Measurements from ENCODE around the gene ITGA11.
"Not testable (repeated sequence)": the region's sequence is repeated elsewhere in the genome, so short reads cannot be mapped to it uniquely, and the experiment has no call there.

The ITGA11 gene

GRCh38 chr15:68404056-68404798 lies 27.7 kb downstream of the ITGA11 start:
- intact Hi-C loops (cut with DNase I) = no loop called here
- peak in 10 of 42 donors; percentile 2 to 31 (median 14) for DNase-seq

- peak in 7 of 42 donors; percentile 2 to 20 (median 10) for DNase-seq
- intact Hi-C loops (cut with DNase I) = no loop called here
Measured at GRCh38 chr15:68403161-68403941, 28.6 kb downstream of the ITGA11 start.

- intact Hi-C loops (cut with DNase I) = no loop called here
- DNase-seq = peak in 10 of 42 donors; percentile 3 to 21 (median 12)
Measured at GRCh38 chr15:68402432-68403160, 29.4 kb downstream of the ITGA11 start.

GRCh38 chr15:68401496-68402431 lies 30.2 kb downstream of the ITGA11 start:
- intact Hi-C loops (cut with DNase I) = no loop called here
- DNase-seq = peak in 5 of 42 donors; percentile 2 to 32 (median 7)

- intact Hi-C loops (cut with DNase I) = no loop called here
- DNase-seq = no peak
Measured at GRCh38 chr15:68400066-68400456, 31.9 kb downstream of the ITGA11 start.

- intact Hi-C loops (cut with DNase I) = no loop called here
- peak in 1 of 42 donors; percentile 15 for DNase-seq
Measured at GRCh38 chr15:68399096-68400065, 32.6 kb downstream of the ITGA11 start.

GRCh38 chr15:68397999-68398398 lies 34.0 kb downstream of the ITGA11 start:
- DNase-seq; intact Hi-C loops (cut with DNase I): not testable (repeated sequence)

GRCh38 chr15:68396068-68396467 lies 35.9 kb downstream of the ITGA11 start:
- no peak for DNase-seq

GRCh38 chr15:68391121-68391520 lies 40.8 kb downstream of the ITGA11 start:
- DNase-seq = peak in 7 of 42 donors; percentile 1 to 25 (median 7)
- intact Hi-C loops (cut with DNase I) = no loop called here

More at GRCh38 chr15:68396068-68396467, 35.9 kb downstream of the ITGA11 start:
- intact Hi-C loops (cut with DNase I) = no loop called here

- DNase-seq = peak in 9 of 42 donors; percentile 2 to 30 (median 14)
- intact Hi-C loops (cut with DNase I) = no loop called here
Measured at GRCh38 chr15:68389936-68390817, 41.8 kb downstream of the ITGA11 start.

GRCh38 chr15:68389041-68389930 lies 42.7 kb downstream of the ITGA11 start:
- peak in 11 of 42 donors; percentile 3 to 26 (median 10) for DNase-seq
- intact Hi-C loops (cut with DNase I) = no loop called here

GRCh38 chr15:68387381-68388143 lies 44.4 kb downstream of the ITGA11 start:
- DNase-seq = peak in 9 of 42 donors; percentile 2 to 32 (median 11)
- intact Hi-C loops (cut with DNase I) = no loop called here

GRCh38 chr15:68386587-68387288 lies 45.2 kb downstream of the ITGA11 start:
- DNase-seq = peak in 9 of 42 donors; percentile 3 to 16 (median 5)
- intact Hi-C loops (cut with DNase I) = no loop called here
